ENCODE data around the gene BTN1A1. TPM values are rescaled to one million over a fixed set of nuclear protein-coding genes. Genes with fewer than 3 reads are reported as not detected.

Gene BTN1A1
- polyA plus RNA-seq, 2 of the 4 experiments (the other 2 are of a cell fraction), result not detected

DNA sequence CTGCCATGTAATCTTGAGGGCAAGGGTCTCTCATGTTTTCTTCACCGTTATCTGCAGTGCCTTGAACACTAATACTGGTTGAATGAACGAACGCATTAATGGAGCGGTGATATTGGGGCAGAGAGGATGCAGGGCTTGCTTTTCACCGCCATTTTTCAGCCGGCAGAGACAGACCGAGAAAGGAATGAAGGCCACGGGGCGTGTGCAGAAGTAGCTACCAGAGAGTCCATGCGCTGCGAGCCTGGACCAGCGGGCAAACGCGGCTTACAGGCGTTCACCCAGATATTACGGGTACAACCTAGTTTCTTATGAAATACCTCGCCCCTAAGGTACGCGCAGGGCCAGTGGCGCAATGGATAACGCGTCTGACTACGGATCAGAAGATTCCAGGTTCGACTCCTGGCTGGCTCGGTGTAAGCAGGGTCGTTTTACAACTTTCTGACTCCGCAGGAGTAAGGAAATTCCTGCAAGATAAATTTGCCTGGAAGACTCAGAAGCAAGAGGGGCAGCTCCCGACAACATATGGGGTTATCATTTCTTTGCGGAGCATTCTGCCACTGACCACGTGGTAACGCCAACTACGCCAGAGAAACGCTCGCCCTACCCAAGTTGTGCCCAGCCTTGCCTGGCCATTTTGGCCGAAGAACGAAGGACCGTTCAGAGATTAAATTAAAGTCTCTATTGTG is 37.2 kb downstream of the BTN1A1 start (continued):
- peak; percentile 30 to 81; a peak in 2 of 4 replicates for TF ChIP-seq CEBPB (IDR thresholded peaks at IDR 0.05)
- no peak for TF ChIP-seq HDAC2 (IDR thresholded peaks at IDR 0.05)
- TF ChIP-seq BHLHE40 (IDR thresholded peaks at IDR 0.05; ENCODE audit: low read depth, low read length), result no peak
- no peak for TF ChIP-seq JUNB (IDR thresholded peaks at IDR 0.05)
- TF ChIP-seq FOSB (CRISPR knock-in tag; IDR thresholded peaks at IDR 0.05), result no peak
- TF ChIP-seq, protein P1, sequence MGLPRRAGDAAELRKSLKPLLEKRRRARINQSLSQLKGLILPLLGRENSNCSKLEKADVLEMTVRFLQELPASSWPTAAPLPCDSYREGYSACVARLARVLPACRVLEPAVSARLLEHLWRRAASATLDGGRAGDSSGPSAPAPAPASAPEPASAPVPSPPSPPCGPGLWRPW (IDR thresholded peaks at IDR 0.05), result no peak
- no peak for TF ChIP-seq KDM1A (IDR thresholded peaks at IDR 0.05; ENCODE audit: low read depth)
- TF ChIP-seq POLR2A (IDR thresholded peaks at IDR 0.05; ENCODE audit: low read length), result no peak
- TF ChIP-seq HOXB13 (CRISPR knock-in tag; IDR thresholded peaks at IDR 0.05; ENCODE audit: low read depth), result no peak
- no peak for TF ChIP-seq ZSCAN20 (CRISPR knock-in tag; IDR thresholded peaks at IDR 0.05)
- no peak for TF ChIP-seq ESRRA (IDR thresholded peaks at IDR 0.05; ENCODE audit: borderline replicate concordance, low read length)
- TF ChIP-seq NFE2L2 (conservative IDR thresholded peaks at IDR 0.05; ENCODE audit: low read length), result no peak
- TF ChIP-seq, protein P2, sequence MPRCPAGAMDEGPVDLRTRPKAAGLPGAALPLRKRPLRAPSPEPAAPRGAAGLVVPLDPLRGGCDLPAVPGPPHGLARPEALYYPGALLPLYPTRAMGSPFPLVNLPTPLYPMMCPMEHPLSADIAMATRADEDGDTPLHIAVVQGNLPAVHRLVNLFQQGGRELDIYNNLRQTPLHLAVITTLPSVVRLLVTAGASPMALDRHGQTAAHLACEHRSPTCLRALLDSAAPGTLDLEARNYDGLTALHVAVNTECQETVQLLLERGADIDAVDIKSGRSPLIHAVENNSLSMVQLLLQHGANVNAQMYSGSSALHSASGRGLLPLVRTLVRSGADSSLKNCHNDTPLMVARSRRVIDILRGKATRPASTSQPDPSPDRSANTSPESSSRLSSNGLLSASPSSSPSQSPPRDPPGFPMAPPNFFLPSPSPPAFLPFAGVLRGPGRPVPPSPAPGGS (IDR thresholded peaks at IDR 0.05), result no peak

DNA sequence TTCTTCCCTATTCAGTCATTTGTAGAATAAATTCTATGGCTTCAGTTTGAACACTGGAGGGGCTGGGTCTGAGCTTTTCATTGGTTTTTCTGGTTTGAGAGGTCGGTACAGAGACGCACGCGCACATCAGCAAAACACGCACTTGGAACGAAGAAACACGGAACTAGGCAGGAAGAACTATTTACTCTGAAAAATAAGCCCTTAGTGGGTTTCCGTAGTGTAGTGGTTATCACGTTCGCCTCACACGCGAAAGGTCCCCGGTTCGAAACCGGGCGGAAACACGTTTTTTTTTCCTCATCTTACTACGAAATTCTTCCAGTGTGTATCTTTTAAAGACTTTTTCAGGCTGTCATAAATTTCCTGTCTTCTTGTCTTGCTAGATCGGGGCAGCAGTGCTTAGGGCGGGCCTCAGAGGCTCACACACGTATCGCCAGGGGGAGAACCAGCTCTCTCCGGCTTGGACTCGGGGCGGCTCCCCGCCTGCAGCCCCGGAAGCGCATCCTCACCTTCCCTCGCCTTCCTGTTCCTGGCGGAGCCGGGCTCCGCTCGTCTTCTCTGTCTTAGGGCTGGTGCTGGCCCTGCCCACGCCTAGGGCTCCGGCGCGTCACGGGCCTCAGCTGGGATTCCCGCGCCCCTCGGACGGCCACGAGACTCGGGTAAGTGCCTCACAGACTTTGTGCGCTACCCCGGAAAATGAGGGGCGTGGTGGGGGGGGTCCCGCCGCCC is 37.9 kb downstream of the BTN1A1 start, which contains the start of gene HMGN4:
Gene HMGN4, plus strand, starts transcription at position 521 of the 726 bp plus-strand sequence. CDS start 6,841 bp downstream, outside the sequence.
- ChIA-PET CTCF (interaction anchor here (0.7 to 3.6 kb wide), 9 partner anchors 11 to 209 kb away, joined by 3 to 20 read pairs (median 4); no protein-coding TSS in a partner anchor), POLR2A (interaction anchor here (0.5 to 2.1 kb wide), 16 partner anchors 9 to 1270 kb away, joined by 3 to 14 read pairs (median 4); a partner anchor contains a TSS)
- H3K27ac ChIP-seq, result peak within 1 kb of the TSS; percentile 85 to 100
- no peaks in the 10 kb centered on the region for H3K9me3 ChIP-seq
- peaks cover 44% of the 10 kb centered on the region for H3K4me1 ChIP-seq
- under 1% methylated on average over 23 of the region's 49 CpGs for WGBS (ENCODE audit: missing lambda C conversion rate)
- peak within 1 kb of the TSS; percentile 97 for H3K4me3 ChIP-seq
- H3K4me2 ChIP-seq, result peak within 1 kb of the TSS; percentile 97
- ATAC-seq, result peak; percentile 85 to 89
- no peak for FAIRE-seq
- DNase-seq (ENCODE audit: low read depth in 1 of 2, low spot score in 1 of 2), result peak in 1 of 2 experiments; percentile 90
- no peak for TF ChIP-seq CEBPB (IDR thresholded peaks at IDR 0.05)
- TF ChIP-seq PHF8 (IDR thresholded peaks at IDR 0.05; ENCODE audit: borderline replicate concordance, low read depth), result peak; percentile 42; the same call in 1 of the 2 replicates
- no peak for TF ChIP-seq SMC3 (IDR thresholded peaks at IDR 0.05)
- TF ChIP-seq HOXA7 (CRISPR knock-in tag; IDR thresholded peaks at IDR 0.05), result no peak
- no peak for TF ChIP-seq HOXB5 (CRISPR knock-in tag; IDR thresholded peaks at IDR 0.05)
- TF ChIP-seq, protein P3, sequence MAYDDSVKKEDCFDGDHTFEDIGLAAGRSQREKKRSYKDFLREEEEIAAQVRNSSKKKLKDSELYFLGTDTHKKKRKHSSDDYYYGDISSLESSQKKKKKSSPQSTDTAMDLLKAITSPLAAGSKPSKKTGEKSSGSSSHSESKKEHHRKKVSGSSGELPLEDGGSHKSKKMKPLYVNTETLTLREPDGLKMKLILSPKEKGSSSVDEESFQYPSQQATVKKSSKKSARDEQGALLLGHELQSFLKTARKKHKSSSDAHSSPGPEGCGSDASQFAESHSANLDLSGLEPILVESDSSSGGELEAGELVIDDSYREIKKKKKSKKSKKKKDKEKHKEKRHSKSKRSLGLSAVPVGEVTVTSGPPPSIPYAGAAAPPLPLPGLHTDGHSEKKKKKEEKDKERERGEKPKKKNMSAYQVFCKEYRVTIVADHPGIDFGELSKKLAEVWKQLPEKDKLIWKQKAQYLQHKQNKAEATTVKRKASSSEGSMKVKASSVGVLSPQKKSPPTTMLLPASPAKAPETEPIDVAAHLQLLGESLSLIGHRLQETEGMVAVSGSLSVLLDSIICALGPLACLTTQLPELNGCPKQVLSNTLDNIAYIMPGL (CRISPR knock-in tag; IDR thresholded peaks at IDR 0.05; ENCODE audit: borderline replicate concordance), result peak; percentile 68; the same call in 1 of the 2 replicates
- peak; percentile 64 for TF ChIP-seq POLR2A (IDR thresholded peaks at IDR 0.05; ENCODE audit: low read length)
- TF ChIP-seq RCOR1 (IDR thresholded peaks at IDR 0.05; ENCODE audit: low read depth, low read length), result no peak
- no peak for TF ChIP-seq MAZ (IDR thresholded peaks at IDR 0.05; ENCODE audit: borderline replicate concordance, low read depth, low read length)
- no peak for TF ChIP-seq CBX2 (IDR thresholded peaks at IDR 0.05; ENCODE audit: borderline replicate concordance, low read depth)
- TF ChIP-seq JUN (IDR thresholded peaks at IDR 0.05), result 0 out of 5 replicates have a peak, but pooled peaks have one; percentile 9 to 15
- no peak for TF ChIP-seq FOXS1 (CRISPR knock-in tag; IDR thresholded peaks at IDR 0.05)
- TF ChIP-seq FOSB (CRISPR knock-in tag; IDR thresholded peaks at IDR 0.05), result no peak
- no peak for TF ChIP-seq HOXB13 (CRISPR knock-in tag; IDR thresholded peaks at IDR 0.05; ENCODE audit: low read depth)
- no peak for TF ChIP-seq NPAS2 (CRISPR knock-in tag; IDR thresholded peaks at IDR 0.05; ENCODE audit: borderline replicate concordance)
- TF ChIP-seq EP300 (IDR thresholded peaks at IDR 0.05), result no peak
- TF ChIP-seq, protein P4, sequence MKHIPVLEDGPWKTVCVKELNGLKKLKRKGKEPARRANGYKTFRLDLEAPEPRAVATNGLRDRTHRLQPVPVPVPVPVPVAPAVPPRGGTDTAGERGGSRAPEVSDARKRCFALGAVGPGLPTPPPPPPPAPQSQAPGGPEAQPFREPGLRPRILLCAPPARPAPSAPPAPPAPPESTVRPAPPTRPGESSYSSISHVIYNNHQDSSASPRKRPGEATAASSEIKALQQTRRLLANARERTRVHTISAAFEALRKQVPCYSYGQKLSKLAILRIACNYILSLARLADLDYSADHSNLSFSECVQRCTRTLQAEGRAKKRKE (CRISPR knock-in tag; IDR thresholded peaks at IDR 0.05; ENCODE audit: low read depth), result no peak
- 0 out of 2 replicates have a peak, but pooled peaks have one; percentile 12 for TF ChIP-seq MYC (IDR thresholded peaks at IDR 0.05; ENCODE audit: borderline replicate concordance, low read length)
- no peak for TF ChIP-seq RNF2 (IDR thresholded peaks at IDR 0.05; ENCODE audit: borderline replicate concordance, low read depth)
- TF ChIP-seq JUNB (IDR thresholded peaks at IDR 0.05), result no peak
- no peak for TF ChIP-seq KDM1A (IDR thresholded peaks at IDR 0.05; ENCODE audit: low read depth)
- TF ChIP-seq, protein P5, sequence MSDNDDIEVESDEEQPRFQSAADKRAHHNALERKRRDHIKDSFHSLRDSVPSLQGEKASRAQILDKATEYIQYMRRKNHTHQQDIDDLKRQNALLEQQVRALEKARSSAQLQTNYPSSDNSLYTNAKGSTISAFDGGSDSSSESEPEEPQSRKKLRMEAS (IDR thresholded peaks at IDR 0.05), result 0 out of 2 replicates have a peak, but pooled peaks have one; percentile 2
- TF ChIP-seq, protein P6, sequence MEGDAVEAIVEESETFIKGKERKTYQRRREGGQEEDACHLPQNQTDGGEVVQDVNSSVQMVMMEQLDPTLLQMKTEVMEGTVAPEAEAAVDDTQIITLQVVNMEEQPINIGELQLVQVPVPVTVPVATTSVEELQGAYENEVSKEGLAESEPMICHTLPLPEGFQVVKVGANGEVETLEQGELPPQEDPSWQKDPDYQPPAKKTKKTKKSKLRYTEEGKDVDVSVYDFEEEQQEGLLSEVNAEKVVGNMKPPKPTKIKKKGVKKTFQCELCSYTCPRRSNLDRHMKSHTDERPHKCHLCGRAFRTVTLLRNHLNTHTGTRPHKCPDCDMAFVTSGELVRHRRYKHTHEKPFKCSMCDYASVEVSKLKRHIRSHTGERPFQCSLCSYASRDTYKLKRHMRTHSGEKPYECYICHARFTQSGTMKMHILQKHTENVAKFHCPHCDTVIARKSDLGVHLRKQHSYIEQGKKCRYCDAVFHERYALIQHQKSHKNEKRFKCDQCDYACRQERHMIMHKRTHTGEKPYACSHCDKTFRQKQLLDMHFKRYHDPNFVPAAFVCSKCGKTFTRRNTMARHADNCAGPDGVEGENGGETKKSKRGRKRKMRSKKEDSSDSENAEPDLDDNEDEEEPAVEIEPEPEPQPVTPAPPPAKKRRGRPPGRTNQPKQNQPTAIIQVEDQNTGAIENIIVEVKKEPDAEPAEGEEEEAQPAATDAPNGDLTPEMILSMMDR (IDR thresholded peaks at IDR 0.05), result 0 out of 3 replicates have a peak, but pooled peaks have one; percentile 18
